Astrocyte (in vitro differentiated cells and primary cell): ENCODE measurements around the gene TGFB1. TPM values are rescaled to one million over a fixed set of nuclear protein-coding genes. Genes with fewer than 3 reads are reported as not detected.

Experiments
- DNase-seq: peaks from one replicate; pipeline ENCODE4 v3.0.0-alpha.2; 2010; ENCODE audit warnings: low read depth
- FAIRE-seq: peaks from 2 replicates; lab custom pipeline; 2011; peaks lifted over from hg19 to GRCh38; lab: Jason Lieb, UNC
- H2AFZ ChIP-seq: 2 replicates; pipeline ENCODE4 v1.6.0; 2012; ENCODE audit warnings: low read depth, low read length, inconsistent platforms
- H3K27ac ChIP-seq: 2 replicates; pipeline ENCODE4 v1.5.1; 2011; ENCODE audit warnings: low read depth, low read length, inconsistent platforms
- H3K27me3 ChIP-seq: 2 replicates; pipeline ENCODE4 v1.6.0; 2011; ENCODE audit warnings: low read length, inconsistent platforms; ENCODE audit not compliant: insufficient read depth
- H3K36me3 ChIP-seq: 2 replicates; pipeline ENCODE4 v1.5.1; 2011; ENCODE audit warnings: low read length, inconsistent platforms; ENCODE audit not compliant: insufficient read depth
- H3K4me1 ChIP-seq: 2 replicates; pipeline ENCODE4 v1.5.1; 2011; ENCODE audit warnings: low read length, inconsistent platforms; ENCODE audit not compliant: insufficient read depth
- H3K4me2 ChIP-seq: 2 replicates; pipeline ENCODE4 v1.6.0; 2012; ENCODE audit warnings: low read length, inconsistent platforms
- H3K4me3 ChIP-seq: 2 replicates; pipeline ENCODE4 v1.5.1; 2011; ENCODE audit warnings: low read depth, mild to moderate bottlenecking, low read length, inconsistent platforms; ENCODE audit not compliant: insufficient read depth
- H3K79me2 ChIP-seq: 2 replicates; pipeline ENCODE4 v1.6.0; 2012; ENCODE audit warnings: mild to moderate bottlenecking, low read length, inconsistent platforms; ENCODE audit not compliant: insufficient read depth
- H3K9ac ChIP-seq: 2 replicates; pipeline ENCODE4 v1.6.0; 2012; ENCODE audit warnings: mild to moderate bottlenecking, low read length, inconsistent platforms
- H3K9me3 ChIP-seq: 2 replicates; pipeline ENCODE4 v1.5.1; 2012; ENCODE audit warnings: low read depth, mild to moderate bottlenecking, low read length, inconsistent platforms; ENCODE audit not compliant: insufficient read depth
- H4K20me1 ChIP-seq: 2 replicates; pipeline ENCODE4 v1.6.0; 2012; ENCODE audit warnings: low read length, inconsistent platforms; ENCODE audit not compliant: insufficient read depth
- H3K27ac Mint-ChIP-seq: one replicate; pipeline ENCODE4 v1.8.0; 2021; ENCODE audit warnings: mild to moderate bottlenecking, mixed read lengths; ENCODE audit not compliant: unreplicated experiment
- H3K27me3 Mint-ChIP-seq: one replicate; pipeline ENCODE4 v1.8.0; 2021; ENCODE audit warnings: low read depth, mixed read lengths; ENCODE audit not compliant: unreplicated experiment
- H3K36me3 Mint-ChIP-seq: one replicate; pipeline ENCODE4 v1.8.0; 2021; ENCODE audit warnings: low read depth, mixed read lengths; ENCODE audit not compliant: unreplicated experiment
- H3K4me1 Mint-ChIP-seq: one replicate; pipeline ENCODE4 v1.8.0; 2021; ENCODE audit warnings: low read depth, mixed read lengths; ENCODE audit not compliant: unreplicated experiment
- H3K4me3 Mint-ChIP-seq: one replicate; pipeline ENCODE4 v1.8.0; 2021; ENCODE audit warnings: mild to moderate bottlenecking, moderate library complexity, mixed read lengths; ENCODE audit not compliant: unreplicated experiment
- H3K9me3 Mint-ChIP-seq: one replicate; pipeline ENCODE4 v1.8.0; 2021; ENCODE audit warnings: mild to moderate bottlenecking, mixed read lengths; ENCODE audit not compliant: unreplicated experiment
- CTCF ChIP-seq: IDR thresholded peaks from 2 replicates; pipeline ENCODE4 v1.5.1; 2011; ENCODE audit warnings: low read depth, mild to moderate bottlenecking, inconsistent platforms, low read length, moderate library complexity; ENCODE audit not compliant: insufficient read depth
- EZH2 ChIP-seq: IDR thresholded peaks from 2 replicates; pipeline ENCODE4 v1.6.1; 2012; ENCODE audit warnings: mild to moderate bottlenecking, low read length, inconsistent platforms; ENCODE audit not compliant: insufficient read depth
- total RNA-seq: library from RNA; stranded (reverse); gene quantifications from 2 replicates; pipeline ENCODE4 v1.2.1, GENCODE V29; 2021

TGFB1 gene
- total RNA-seq, 1 donor from 2014 or later, result 155 TPM

DNA sequence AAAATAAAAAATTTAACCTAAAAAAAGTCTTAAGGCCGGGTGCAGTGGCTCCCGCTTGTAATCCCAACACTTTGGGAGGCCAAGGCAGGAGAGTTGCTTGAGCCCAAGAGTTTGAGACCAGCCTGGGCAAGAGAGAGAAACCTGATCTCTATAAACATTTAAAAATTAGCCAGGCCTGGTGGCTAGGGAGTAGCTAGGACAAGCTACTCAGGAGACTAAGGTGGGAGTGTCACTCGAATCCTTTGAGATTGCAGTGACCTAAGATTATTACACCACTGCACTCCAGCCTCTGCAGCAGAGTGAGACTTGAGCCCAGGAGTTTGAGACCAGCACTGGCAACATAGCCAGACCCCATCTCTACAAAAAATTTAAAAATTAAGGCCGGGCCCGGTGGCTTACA lies 42.6 kb downstream of the TGFB1 start:
- peak overlapping the region; percentile 99 for H3K4me3 Mint-ChIP-seq
- Histone ChIP-seq H3K79me2 (peaks cover 44% of the 10 kb centered on the region), H3K4me1 (peaks cover 22% of the 10 kb centered on the region), H3K4me2 (peak overlapping the region; percentile 97), H3K27me3 (no peaks in the 10 kb centered on the region), H3K36me3 (peaks cover 19% of the 10 kb centered on the region), H3K27ac (peak overlapping the region; percentile 93), H3K4me3 (peak overlapping the region; percentile 91), H2AFZ (no peak overlapping the region), H4K20me1 (peaks cover 51% of the 10 kb centered on the region), H3K9ac (peak overlapping the region; percentile 95), H3K9me3 (no peaks in the 10 kb centered on the region)
- TF ChIP-seq EZH2 (no peak), CTCF (no peak)
- no peak for FAIRE-seq
- no peaks in the 10 kb centered on the region for H3K9me3 Mint-ChIP-seq
- H3K36me3 Mint-ChIP-seq, result peaks cover 15% of the 10 kb centered on the region
- H3K27ac Mint-ChIP-seq, result peak overlapping the region; percentile 100
- H3K27me3 Mint-ChIP-seq, result no peaks in the 10 kb centered on the region
- peaks cover 33% of the 10 kb centered on the region for H3K4me1 Mint-ChIP-seq
- no peak for DNase-seq

GRCh38 chr19:41310033-41310831 lies 43.5 kb downstream of the TGFB1 start, which contains the start of gene CCDC97:
TSS of gene CCDC97 (plus strand) at chr19:41310172. CDS start at chr19:41310311, 139 bp downstream.
- TF ChIP-seq CTCF (no peak), EZH2 (no peak)
- Histone ChIP-seq H3K27ac (peak within 1 kb of the TSS; percentile 93), H3K79me2 (peaks cover 44% of the 10 kb centered on the region), H4K20me1 (peaks cover 50% of the 10 kb centered on the region), H2AFZ (peak within 1 kb of the TSS; percentile 69), H3K9me3 (no peaks in the 10 kb centered on the region), H3K27me3 (no peaks in the 10 kb centered on the region), H3K4me2 (peak within 1 kb of the TSS; percentile 97), H3K36me3 (peaks cover 24% of the 10 kb centered on the region), H3K4me1 (peaks cover 22% of the 10 kb centered on the region), H3K4me3 (peak within 1 kb of the TSS; percentile 91), H3K9ac (peak within 1 kb of the TSS; percentile 95)
- no peak for FAIRE-seq
- Mint-ChIP-seq H3K27ac (peak within 1 kb of the TSS; percentile 100), H3K27me3 (no peaks in the 10 kb centered on the region), H3K4me3 (peak within 1 kb of the TSS; percentile 99), H3K4me1 (peaks cover 33% of the 10 kb centered on the region), H3K9me3 (no peaks in the 10 kb centered on the region), H3K36me3 (peaks cover 14% of the 10 kb centered on the region)
- peak; percentile 82 for DNase-seq
